HEK293 (cell line): ENCODE results near the gene STC2.

ENCODE experiments used
- KLF9 ChIP-seq: fragments of 450-650 bp; formaldehyde crosslinking; IDR thresholded peaks from 2 replicates; pipeline ENCODE4 v1.5.1; 2016; ENCODE audit warnings: missing biosample characterization, missing genetic modification characterization, low read depth
- TCF7L2 ChIP-seq: IDR thresholded peaks from 2 replicates; pipeline ENCODE4 v1.6.1; 2011; ENCODE audit warnings: low read depth, mild to moderate bottlenecking, inconsistent platforms, low read length, moderate library complexity, borderline replicate concordance
- ZBTB8A ChIP-seq: fragments of 450-650 bp; formaldehyde crosslinking; IDR thresholded peaks from 2 replicates; pipeline ENCODE4 v1.5.1; 2016; ENCODE audit warnings: missing biosample characterization, missing genetic modification characterization
- ZFP3 ChIP-seq: fragments of 450-650 bp; formaldehyde crosslinking; IDR thresholded peaks from 2 replicates; pipeline ENCODE4 v1.5.1; 2016; ENCODE audit warnings: low read depth, missing biosample characterization, missing genetic modification characterization
- ZNF24 ChIP-seq: fragments of 450-650 bp; formaldehyde crosslinking; IDR thresholded peaks from 2 replicates; pipeline ENCODE4 v1.5.1; 2016; ENCODE audit warnings: missing biosample characterization, missing genetic modification characterization
- ZNF266 ChIP-seq: fragments of 450-650 bp; formaldehyde crosslinking; IDR thresholded peaks from 2 replicates; pipeline ENCODE4 v1.5.1; 2016; ENCODE audit warnings: missing biosample characterization, missing genetic modification characterization, low read depth
- ZNF354C ChIP-seq: fragments of 450-650 bp; formaldehyde crosslinking; IDR thresholded peaks from 2 replicates; pipeline ENCODE4 v1.5.1; 2016; ENCODE audit warnings: missing biosample characterization, missing genetic modification characterization, low read depth, borderline replicate concordance
- ZNF747 ChIP-seq: fragments of 450-650 bp; formaldehyde crosslinking; IDR thresholded peaks from 2 replicates; pipeline ENCODE4 v1.5.1; 2016; ENCODE audit warnings: missing biosample characterization, missing genetic modification characterization
- TF ChIP-seq, protein P1 (sequence below): fragments of 450-650 bp; formaldehyde crosslinking; IDR thresholded peaks from 2 replicates; pipeline ENCODE4 v1.5.1; 2016; ENCODE audit warnings: missing biosample characterization, missing genetic modification characterization
- TF ChIP-seq, protein P2 (sequence below): fragments of 450-650 bp; formaldehyde crosslinking; IDR thresholded peaks from 2 replicates; pipeline ENCODE4 v1.5.1; 2016; ENCODE audit warnings: missing biosample characterization, missing genetic modification characterization
- TF ChIP-seq, protein P3 (sequence below): fragments of 450-650 bp; formaldehyde crosslinking; IDR thresholded peaks from 2 replicates; pipeline ENCODE4 v1.5.1; 2017; ENCODE audit warnings: missing biosample characterization, mild to moderate bottlenecking, missing genetic modification characterization, moderate library complexity
- TF ChIP-seq, protein P4 (sequence below): fragments of 450-650 bp; formaldehyde crosslinking; IDR thresholded peaks from 2 replicates; pipeline ENCODE4 v1.5.1; 2016; ENCODE audit warnings: missing biosample characterization, missing genetic modification characterization
- TF ChIP-seq, protein P5 (sequence below): fragments of 450-650 bp; formaldehyde crosslinking; IDR thresholded peaks from 2 replicates; pipeline ENCODE4 v1.5.1; 2016; ENCODE audit warnings: missing biosample characterization, missing genetic modification characterization

- TF ChIP-seq, protein P1, sequence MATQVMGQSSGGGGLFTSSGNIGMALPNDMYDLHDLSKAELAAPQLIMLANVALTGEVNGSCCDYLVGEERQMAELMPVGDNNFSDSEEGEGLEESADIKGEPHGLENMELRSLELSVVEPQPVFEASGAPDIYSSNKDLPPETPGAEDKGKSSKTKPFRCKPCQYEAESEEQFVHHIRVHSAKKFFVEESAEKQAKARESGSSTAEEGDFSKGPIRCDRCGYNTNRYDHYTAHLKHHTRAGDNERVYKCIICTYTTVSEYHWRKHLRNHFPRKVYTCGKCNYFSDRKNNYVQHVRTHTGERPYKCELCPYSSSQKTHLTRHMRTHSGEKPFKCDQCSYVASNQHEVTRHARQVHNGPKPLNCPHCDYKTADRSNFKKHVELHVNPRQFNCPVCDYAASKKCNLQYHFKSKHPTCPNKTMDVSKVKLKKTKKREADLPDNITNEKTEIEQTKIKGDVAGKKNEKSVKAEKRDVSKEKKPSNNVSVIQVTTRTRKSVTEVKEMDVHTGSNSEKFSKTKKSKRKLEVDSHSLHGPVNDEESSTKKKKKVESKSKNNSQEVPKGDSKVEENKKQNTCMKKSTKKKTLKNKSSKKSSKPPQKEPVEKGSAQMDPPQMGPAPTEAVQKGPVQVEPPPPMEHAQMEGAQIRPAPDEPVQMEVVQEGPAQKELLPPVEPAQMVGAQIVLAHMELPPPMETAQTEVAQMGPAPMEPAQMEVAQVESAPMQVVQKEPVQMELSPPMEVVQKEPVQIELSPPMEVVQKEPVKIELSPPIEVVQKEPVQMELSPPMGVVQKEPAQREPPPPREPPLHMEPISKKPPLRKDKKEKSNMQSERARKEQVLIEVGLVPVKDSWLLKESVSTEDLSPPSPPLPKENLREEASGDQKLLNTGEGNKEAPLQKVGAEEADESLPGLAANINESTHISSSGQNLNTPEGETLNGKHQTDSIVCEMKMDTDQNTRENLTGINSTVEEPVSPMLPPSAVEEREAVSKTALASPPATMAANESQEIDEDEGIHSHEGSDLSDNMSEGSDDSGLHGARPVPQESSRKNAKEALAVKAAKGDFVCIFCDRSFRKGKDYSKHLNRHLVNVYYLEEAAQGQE (tag by site-specific recombination), result no peak; the same call in 1 of the 2 replicates
- TF ChIP-seq ZNF354C (tag by site-specific recombination) (no peak), ZBTB8A (tag by site-specific recombination) (peak; percentile 95), ZFP3 (no peak), ZNF24 (tag by site-specific recombination) (no peak), TCF7L2 (peak; percentile 13; the same call in 1 of the 2 replicates), KLF9 (tag by site-specific recombination) (peak; percentile 56; the same call in 1 of the 2 replicates), ZNF266 (tag by site-specific recombination) (no peak), ZNF747 (tag by site-specific recombination) (no peak)
- TF ChIP-seq, protein P2, sequence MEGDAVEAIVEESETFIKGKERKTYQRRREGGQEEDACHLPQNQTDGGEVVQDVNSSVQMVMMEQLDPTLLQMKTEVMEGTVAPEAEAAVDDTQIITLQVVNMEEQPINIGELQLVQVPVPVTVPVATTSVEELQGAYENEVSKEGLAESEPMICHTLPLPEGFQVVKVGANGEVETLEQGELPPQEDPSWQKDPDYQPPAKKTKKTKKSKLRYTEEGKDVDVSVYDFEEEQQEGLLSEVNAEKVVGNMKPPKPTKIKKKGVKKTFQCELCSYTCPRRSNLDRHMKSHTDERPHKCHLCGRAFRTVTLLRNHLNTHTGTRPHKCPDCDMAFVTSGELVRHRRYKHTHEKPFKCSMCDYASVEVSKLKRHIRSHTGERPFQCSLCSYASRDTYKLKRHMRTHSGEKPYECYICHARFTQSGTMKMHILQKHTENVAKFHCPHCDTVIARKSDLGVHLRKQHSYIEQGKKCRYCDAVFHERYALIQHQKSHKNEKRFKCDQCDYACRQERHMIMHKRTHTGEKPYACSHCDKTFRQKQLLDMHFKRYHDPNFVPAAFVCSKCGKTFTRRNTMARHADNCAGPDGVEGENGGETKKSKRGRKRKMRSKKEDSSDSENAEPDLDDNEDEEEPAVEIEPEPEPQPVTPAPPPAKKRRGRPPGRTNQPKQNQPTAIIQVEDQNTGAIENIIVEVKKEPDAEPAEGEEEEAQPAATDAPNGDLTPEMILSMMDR, result peak; percentile 72
- TF ChIP-seq, protein P3, sequence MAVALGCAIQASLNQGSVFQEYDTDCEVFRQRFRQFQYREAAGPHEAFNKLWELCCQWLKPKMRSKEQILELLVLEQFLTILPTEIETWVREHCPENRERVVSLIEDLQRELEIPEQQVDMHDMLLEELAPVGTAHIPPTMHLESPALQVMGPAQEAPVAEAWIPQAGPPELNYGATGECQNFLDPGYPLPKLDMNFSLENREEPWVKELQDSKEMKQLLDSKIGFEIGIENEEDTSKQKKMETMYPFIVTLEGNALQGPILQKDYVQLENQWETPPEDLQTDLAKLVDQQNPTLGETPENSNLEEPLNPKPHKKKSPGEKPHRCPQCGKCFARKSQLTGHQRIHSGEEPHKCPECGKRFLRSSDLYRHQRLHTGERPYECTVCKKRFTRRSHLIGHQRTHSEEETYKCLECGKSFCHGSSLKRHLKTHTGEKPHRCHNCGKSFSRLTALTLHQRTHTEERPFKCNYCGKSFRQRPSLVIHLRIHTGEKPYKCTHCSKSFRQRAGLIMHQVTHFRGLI, result peak; percentile 65
- TF ChIP-seq, protein P4, sequence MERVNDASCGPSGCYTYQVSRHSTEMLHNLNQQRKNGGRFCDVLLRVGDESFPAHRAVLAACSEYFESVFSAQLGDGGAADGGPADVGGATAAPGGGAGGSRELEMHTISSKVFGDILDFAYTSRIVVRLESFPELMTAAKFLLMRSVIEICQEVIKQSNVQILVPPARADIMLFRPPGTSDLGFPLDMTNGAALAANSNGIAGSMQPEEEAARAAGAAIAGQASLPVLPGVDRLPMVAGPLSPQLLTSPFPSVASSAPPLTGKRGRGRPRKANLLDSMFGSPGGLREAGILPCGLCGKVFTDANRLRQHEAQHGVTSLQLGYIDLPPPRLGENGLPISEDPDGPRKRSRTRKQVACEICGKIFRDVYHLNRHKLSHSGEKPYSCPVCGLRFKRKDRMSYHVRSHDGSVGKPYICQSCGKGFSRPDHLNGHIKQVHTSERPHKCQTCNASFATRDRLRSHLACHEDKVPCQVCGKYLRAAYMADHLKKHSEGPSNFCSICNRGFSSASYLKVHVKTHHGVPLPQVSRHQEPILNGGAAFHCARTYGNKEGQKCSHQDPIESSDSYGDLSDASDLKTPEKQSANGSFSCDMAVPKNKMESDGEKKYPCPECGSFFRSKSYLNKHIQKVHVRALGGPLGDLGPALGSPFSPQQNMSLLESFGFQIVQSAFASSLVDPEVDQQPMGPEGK (tag by site-specific recombination), result peak; percentile 91
- TF ChIP-seq, protein P5, sequence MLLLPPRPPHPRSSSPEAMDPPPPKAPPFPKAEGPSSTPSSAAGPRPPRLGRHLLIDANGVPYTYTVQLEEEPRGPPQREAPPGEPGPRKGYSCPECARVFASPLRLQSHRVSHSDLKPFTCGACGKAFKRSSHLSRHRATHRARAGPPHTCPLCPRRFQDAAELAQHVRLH, result no peak
Observed at GRCh38 chr5:173329491-173330337, 1.5 kb upstream of the STC2 start.
